ENCODE results near the gene TMEM92.

GRCh38 chr17:50278526-50279180, 4.4 kb downstream of the TMEM92 start:
- TF ChIP-seq CTCF (conservative IDR thresholded peaks at IDR 0.05; ENCODE audit: low read depth, low read length) = no peak
- no peak for TF ChIP-seq EZH2phosphoT487 (IDR thresholded peaks at IDR 0.05; ENCODE audit: borderline replicate concordance, low read length)
- TF ChIP-seq EZH2 (IDR thresholded peaks at IDR 0.05; ENCODE audit: low read length, unreplicated experiment) = no peak
